H9 (cell line): Measurements from ENCODE around the gene DUSP2. TPM values are rescaled to one million over a fixed set of nuclear protein-coding genes. Genes with fewer than 3 reads are reported as not detected.

Source experiments
- DNase-seq: peaks from one replicate; pipeline ENCODE4 v3.0.0-alpha.2; 2017
- H2AFZ ChIP-seq: one replicate; pipeline ENCODE4 v1.6.1; 2013; ENCODE audit warnings: mild to moderate bottlenecking, low read length, control low read depth, moderate library complexity
- H2AK5ac ChIP-seq: 2 replicates; pipeline ENCODE4 v1.6.1; 2013; ENCODE audit warnings: low read length, control low read depth, mixed read lengths; ENCODE audit not compliant: insufficient read length
- H2BK120ac ChIP-seq: one replicate; pipeline ENCODE4 v1.6.1; 2013; ENCODE audit warnings: low read depth, mild to moderate bottlenecking, low read length, control low read depth, inconsistent platforms; ENCODE audit not compliant: poor library complexity, severe bottlenecking
- H2BK12ac ChIP-seq: 2 replicates; pipeline ENCODE4 v1.6.1; 2013; ENCODE audit warnings: low read length, control low read depth, mixed read lengths, low read depth; ENCODE audit not compliant: insufficient read length
- H2BK15ac ChIP-seq: 2 replicates; pipeline ENCODE4 v1.6.1; 2013; ENCODE audit warnings: low read depth, low read length, control low read depth
- H2BK20ac ChIP-seq: one replicate; pipeline ENCODE4 v1.6.1; 2013; ENCODE audit warnings: low read depth, mild to moderate bottlenecking, low read length, control low read depth, inconsistent platforms; ENCODE audit not compliant: poor library complexity, severe bottlenecking
- H2BK5ac ChIP-seq: 2 replicates; pipeline ENCODE4 v1.6.1; 2013; ENCODE audit warnings: low read length, control low read depth, mixed read lengths; ENCODE audit not compliant: insufficient read length
- H3K14ac ChIP-seq: 2 replicates; pipeline ENCODE4 v1.6.1; 2013; ENCODE audit warnings: low read length, control low read depth; ENCODE audit not compliant: insufficient read depth
- H3K18ac ChIP-seq: 2 replicates; pipeline ENCODE4 v1.6.1; 2013; ENCODE audit warnings: low read depth, mild to moderate bottlenecking, mixed read lengths, low read length, control low read depth; ENCODE audit not compliant: insufficient read length
- H3K23ac ChIP-seq: 2 replicates; pipeline ENCODE4 v1.6.1; 2013; ENCODE audit warnings: low read length, control low read depth, mixed read lengths, low read depth; ENCODE audit not compliant: insufficient read length
- H3K23me2 ChIP-seq: 2 replicates; pipeline ENCODE4 v1.6.1; 2013; ENCODE audit warnings: low read depth, mild to moderate bottlenecking, mixed read lengths, low read length, control low read depth; ENCODE audit not compliant: insufficient read length, poor library complexity, severe bottlenecking
- H3K27ac ChIP-seq: 2 replicates; pipeline ENCODE4 v1.5.1; 2013; ENCODE audit warnings: low read length, control low read depth, mixed read lengths, low read depth; ENCODE audit not compliant: insufficient read length
- H3K27me3 ChIP-seq: 2 replicates; pipeline ENCODE4 v1.6.1; 2013; ENCODE audit warnings: low read length, control low read depth, inconsistent platforms; ENCODE audit not compliant: insufficient read depth
- H3K4ac ChIP-seq: 2 replicates; pipeline ENCODE4 v1.6.1; 2013; ENCODE audit warnings: low read depth, mild to moderate bottlenecking, control low read depth, inconsistent platforms, low read length, moderate library complexity
- H3K4me1 ChIP-seq: 2 replicates; pipeline ENCODE4 v1.6.1; 2013; ENCODE audit warnings: low read length, control low read depth, inconsistent platforms; ENCODE audit not compliant: insufficient read depth
- H3K4me2 ChIP-seq: 2 replicates; pipeline ENCODE4 v1.6.1; 2013; ENCODE audit warnings: low read length, control low read depth, mixed read lengths; ENCODE audit not compliant: insufficient read length, insufficient read depth
- H3K56ac ChIP-seq: 2 replicates; pipeline ENCODE4 v1.6.1; 2013; ENCODE audit warnings: low read depth, mild to moderate bottlenecking, mixed read lengths, low read length, control low read depth; ENCODE audit not compliant: insufficient read length
- H3K79me1 ChIP-seq: 2 replicates; pipeline ENCODE4 v1.6.1; 2013; ENCODE audit warnings: low read depth, mild to moderate bottlenecking, moderate library complexity, low read length, control low read depth, inconsistent platforms; ENCODE audit not compliant: insufficient read depth, poor library complexity, severe bottlenecking
- H3K79me2 ChIP-seq: 2 replicates; pipeline ENCODE4 v1.6.1; 2013; ENCODE audit warnings: low read length, control low read depth, inconsistent platforms; ENCODE audit not compliant: insufficient read depth
- H3K9ac ChIP-seq: 2 replicates; pipeline ENCODE4 v1.6.1; 2013; ENCODE audit warnings: low read length, control low read depth, mixed read lengths; ENCODE audit not compliant: insufficient read length; ENCODE audit errors: extremely low read depth
- H3K9me3 ChIP-seq: one replicate; pipeline ENCODE4 v1.6.1; 2013; ENCODE audit warnings: low read depth, low read length, inconsistent platforms; ENCODE audit not compliant: control insufficient read depth
- H3T11ph ChIP-seq: one replicate; pipeline ENCODE4 v1.6.1; 2013; ENCODE audit warnings: mild to moderate bottlenecking, low read length, control low read depth, inconsistent platforms
- H4K20me1 ChIP-seq: one replicate; pipeline ENCODE4 v1.6.1; 2013; ENCODE audit not compliant: control insufficient read depth, insufficient read length, insufficient read depth
- H4K5ac ChIP-seq: 2 replicates; pipeline ENCODE4 v1.6.1; 2013; ENCODE audit warnings: low read depth, mild to moderate bottlenecking, mixed read lengths, low read length, control low read depth; ENCODE audit not compliant: insufficient read length
- H4K8ac ChIP-seq: replicated peaks from 2 replicates; pipeline ENCODE4 v1.6.1; 2013; ENCODE audit warnings: low read length, control low read depth, mixed read lengths, low read depth; ENCODE audit not compliant: insufficient read length
- H4K91ac ChIP-seq: 2 replicates; pipeline ENCODE4 v1.6.1; 2013; ENCODE audit warnings: low read depth, mild to moderate bottlenecking, moderate library complexity, mixed read lengths, low read length, control low read depth; ENCODE audit not compliant: insufficient read length
- H3K27ac Mint-ChIP-seq, 3 experiments: 2 replicates in 2 of 3; 3 replicates in 1 of 3; pipeline ENCODE4 v1.8.0; 2020 to 2021; ENCODE audit warnings: mixed read lengths in 3 of 3, mild to moderate bottlenecking in 1 of 3, moderate library complexity in 1 of 3
- H3K27me3 Mint-ChIP-seq: 2 replicates; pipeline ENCODE4 v1.8.0; 2021; ENCODE audit warnings: low read depth, mild to moderate bottlenecking, moderate library complexity, mixed read lengths
- H3K36me3 Mint-ChIP-seq, 3 experiments: 2 replicates in 2 of 3; 3 replicates in 1 of 3; pipeline ENCODE4 v1.8.0; 2020 to 2021; ENCODE audit warnings: low read depth in 3 of 3, mixed read lengths in 3 of 3; ENCODE audit not compliant: insufficient read depth in 1 of 3
- H3K4me1 Mint-ChIP-seq, 2 experiments: 2 replicates each; pipeline ENCODE4 v1.8.0; 2020; ENCODE audit warnings: mixed read lengths in 2 of 2
- H3K4me3 Mint-ChIP-seq, 2 experiments: 2 replicates in 1 of 2; 3 replicates in 1 of 2; pipeline ENCODE4 v1.8.0; 2020 to 2021; ENCODE audit warnings: mild to moderate bottlenecking in 2 of 2, mixed read lengths in 2 of 2, moderate library complexity in 1 of 2
- H3K9me3 Mint-ChIP-seq, 2 experiments: 2 replicates in 1 of 2; 3 replicates in 1 of 2; pipeline ENCODE4 v1.8.0; 2020; ENCODE audit warnings: mild to moderate bottlenecking in 2 of 2, mixed read lengths in 2 of 2, moderate library complexity in 1 of 2
- WGBS: extraction: QIAGEN DNeasy Blood & Tissue Kit; methylation state at CpG from one replicate; pipeline ENCODE4 v1.1.7; 2013; ENCODE audit warnings: missing lambda C conversion rate, low lambda C conversion rate, mixed read lengths; ENCODE audit not compliant: insufficient read length; ENCODE audit errors: extremely low coverage; 5-methylcytosine and 5-hydroxymethylcytosine counted together
- total RNA-seq: library from RNA; stranded (reverse); gene quantifications from 2 replicates; pipeline ENCODE4 v1.2.1, GENCODE V29; 2021
- TF ChIP-seq, protein P1 (sequence below): fragments of 200-600 bp; sonication (generic); conservative IDR thresholded peaks from 3 replicates; pipeline ENCODE4 v1.8.0; 2021; ENCODE audit warnings: antibody characterized with exemption, mild to moderate bottlenecking

Gene DUSP2
- total RNA-seq, 1 experiment from 2014 or later, result 14.9 TPM

DNA sequence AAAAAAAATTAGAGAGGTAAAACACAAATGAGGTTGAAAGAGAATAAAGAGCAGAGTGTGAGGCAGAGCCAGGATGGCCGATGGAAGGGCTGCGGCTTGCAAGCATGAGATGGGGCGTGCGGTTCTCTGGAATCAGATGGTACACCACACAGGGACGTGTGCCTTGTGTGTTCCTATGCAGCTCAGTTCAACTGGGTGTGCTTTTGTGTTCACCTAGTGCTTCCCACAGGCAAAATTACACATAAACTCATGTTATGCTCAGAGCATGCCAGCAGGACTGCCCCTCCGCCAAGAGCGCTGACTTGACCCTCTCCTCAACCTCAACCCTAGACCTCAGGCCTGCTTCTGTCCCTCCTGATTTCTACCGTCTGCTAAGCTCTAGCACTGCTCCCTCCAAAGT lies 38.9 kb upstream of the DUSP2 start:
- Histone ChIP-seq H3K4ac (no peak overlapping the region), H4K5ac (no peak overlapping the region), H4K20me1 (no peaks in the 10 kb centered on the region), H3K9me3 (no peaks in the 10 kb centered on the region), H2BK120ac (no peak overlapping the region), H3K14ac (no peak overlapping the region), H3K18ac (no peak overlapping the region), H3K4me2 (no peak overlapping the region), H2BK15ac (no peak overlapping the region), H3K79me2 (no peaks in the 10 kb centered on the region), H2AK5ac (no peak overlapping the region), H3K27me3 (no peaks in the 10 kb centered on the region), H3K23ac (no peak overlapping the region), H3K79me1 (no peaks in the 10 kb centered on the region), H3K27ac (no peak overlapping the region), H2BK12ac (no peak overlapping the region), H3K4me1 (no peaks in the 10 kb centered on the region), H3K23me2 (no peaks in the 10 kb centered on the region), H3T11ph (no peak overlapping the region), H2BK5ac (no peak overlapping the region), H2AFZ (no peak overlapping the region), H2BK20ac (no peak overlapping the region), H3K9ac (no peak overlapping the region), H4K91ac (no peak overlapping the region), H4K8ac (no peak overlapping the region), H3K56ac (no peak overlapping the region)
- H3K27me3 Mint-ChIP-seq, result no peaks in the 10 kb centered on the region
- no peaks in the 10 kb centered on the region for H3K4me1 Mint-ChIP-seq
- no CpG with 5 or more reads among the region's 8 CpGs for WGBS
- no peak for DNase-seq
- H3K27ac Mint-ChIP-seq, result peak overlapping the region in 1 of 3 experiments; percentile 51; a peak in 2 of 7 replicates
- H3K9me3 Mint-ChIP-seq, result no peaks in the 10 kb centered on the region
- peaks cover 25 to 45% (median 40%) of the 10 kb centered on the region in 3 experiments; a peak in 6 of 7 replicates for H3K36me3 Mint-ChIP-seq
- TF ChIP-seq, protein P1, sequence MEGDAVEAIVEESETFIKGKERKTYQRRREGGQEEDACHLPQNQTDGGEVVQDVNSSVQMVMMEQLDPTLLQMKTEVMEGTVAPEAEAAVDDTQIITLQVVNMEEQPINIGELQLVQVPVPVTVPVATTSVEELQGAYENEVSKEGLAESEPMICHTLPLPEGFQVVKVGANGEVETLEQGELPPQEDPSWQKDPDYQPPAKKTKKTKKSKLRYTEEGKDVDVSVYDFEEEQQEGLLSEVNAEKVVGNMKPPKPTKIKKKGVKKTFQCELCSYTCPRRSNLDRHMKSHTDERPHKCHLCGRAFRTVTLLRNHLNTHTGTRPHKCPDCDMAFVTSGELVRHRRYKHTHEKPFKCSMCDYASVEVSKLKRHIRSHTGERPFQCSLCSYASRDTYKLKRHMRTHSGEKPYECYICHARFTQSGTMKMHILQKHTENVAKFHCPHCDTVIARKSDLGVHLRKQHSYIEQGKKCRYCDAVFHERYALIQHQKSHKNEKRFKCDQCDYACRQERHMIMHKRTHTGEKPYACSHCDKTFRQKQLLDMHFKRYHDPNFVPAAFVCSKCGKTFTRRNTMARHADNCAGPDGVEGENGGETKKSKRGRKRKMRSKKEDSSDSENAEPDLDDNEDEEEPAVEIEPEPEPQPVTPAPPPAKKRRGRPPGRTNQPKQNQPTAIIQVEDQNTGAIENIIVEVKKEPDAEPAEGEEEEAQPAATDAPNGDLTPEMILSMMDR, result no peak
- H3K4me3 Mint-ChIP-seq, result no peak overlapping the region
